GM20431 (cell line): ENCODE data around the gene SLX4.
"Not testable (repeated sequence)": the region's sequence is repeated elsewhere in the genome, so short reads cannot be mapped to it uniquely, and the experiment has no call there.

Source experiments
- in situ Hi-C: fragments of 300-500 bp; cut with MseI, MboI; formaldehyde crosslinking; loops from one replicate; pipeline ENCODE4 v1.15.0; 2020; ENCODE audit warnings: low sequenced_read_pairs; ENCODE audit not compliant: unreplicated experiment

The SLX4 gene

GRCh38 chr16:3611146-3611975 is at the start of gene SLX4:
TSS of gene SLX4 (minus strand) at chr16:3611606. CDS start at chr16:3608964, 2,642 bp downstream.
- in situ Hi-C loops: no loop called here

DNA sequence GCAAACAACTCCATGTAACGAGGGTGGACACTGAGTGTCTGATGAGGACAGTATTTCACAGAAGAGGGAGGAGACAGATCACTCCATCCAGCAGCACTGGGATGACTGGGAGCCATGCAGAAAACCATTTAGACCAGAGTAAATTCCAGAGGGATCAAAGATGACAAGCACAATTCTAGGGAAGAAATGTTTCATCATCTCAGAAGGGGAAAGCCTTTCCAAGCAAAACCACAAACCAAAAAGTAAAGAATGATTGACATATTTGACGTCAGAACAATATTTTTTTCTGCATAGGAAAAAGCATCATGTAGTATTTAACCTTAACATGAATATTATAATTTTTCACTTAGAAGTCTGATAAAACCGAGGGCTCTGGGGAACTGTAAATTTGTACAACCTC is 47.8 kb upstream of the SLX4 start:
- in situ Hi-C loops: no loop called here

GRCh38 chr16:3656491-3657468 is 45.4 kb upstream of the SLX4 start:
- in situ Hi-C loops: no loop called here

DNA sequence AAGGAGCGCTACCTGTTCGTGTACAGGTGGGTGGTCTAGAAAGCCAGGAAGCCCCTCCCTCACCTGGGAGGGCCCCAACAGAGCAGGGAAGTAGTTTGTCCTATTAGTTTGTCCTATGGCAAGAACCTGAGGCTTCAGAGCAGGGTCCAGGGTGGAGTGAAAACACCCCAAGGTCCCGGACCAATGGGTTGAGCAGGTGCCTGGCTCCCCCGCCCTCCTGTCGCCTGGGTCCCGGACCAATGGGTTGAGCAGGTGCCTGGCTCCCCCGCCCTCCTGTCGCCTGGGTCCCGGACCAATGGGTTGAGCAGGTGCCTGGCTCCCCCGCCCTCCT is 44.7 kb upstream of the SLX4 start:
- in situ Hi-C loops: not testable (repeated sequence)

GRCh38 chr16:3655396-3656159 is 44.2 kb upstream of the SLX4 start:
- in situ Hi-C loops: no loop called here

DNA sequence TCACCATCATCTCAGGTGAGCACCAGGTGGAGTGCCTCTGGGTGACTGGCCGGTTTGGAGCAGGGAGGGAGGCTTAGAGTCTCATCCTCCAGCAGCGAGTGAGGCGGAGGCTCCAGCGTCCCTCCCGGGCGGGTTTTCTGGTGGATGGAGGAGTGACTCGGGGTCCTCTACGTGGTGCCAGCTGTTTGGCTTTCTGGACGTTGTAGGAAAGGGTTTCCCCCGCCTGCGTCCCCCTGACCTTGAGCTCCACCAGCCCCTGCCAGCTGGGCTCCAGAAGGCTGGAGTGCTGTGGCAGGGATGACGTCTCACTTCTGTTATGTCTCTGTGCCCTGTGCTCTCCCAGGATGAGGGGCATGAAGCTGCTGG is 43.6 kb upstream of the SLX4 start:
- in situ Hi-C loops: no loop called here

- in situ Hi-C loops: no loop called here
Observed at GRCh38 chr16:3654249-3654991, 43.0 kb upstream of the SLX4 start, which contains the start of gene DNASE1. TSS of gene DNASE1 (plus strand) at chr16:3654691. CDS start at chr16:3655374, 683 bp downstream.

DNA sequence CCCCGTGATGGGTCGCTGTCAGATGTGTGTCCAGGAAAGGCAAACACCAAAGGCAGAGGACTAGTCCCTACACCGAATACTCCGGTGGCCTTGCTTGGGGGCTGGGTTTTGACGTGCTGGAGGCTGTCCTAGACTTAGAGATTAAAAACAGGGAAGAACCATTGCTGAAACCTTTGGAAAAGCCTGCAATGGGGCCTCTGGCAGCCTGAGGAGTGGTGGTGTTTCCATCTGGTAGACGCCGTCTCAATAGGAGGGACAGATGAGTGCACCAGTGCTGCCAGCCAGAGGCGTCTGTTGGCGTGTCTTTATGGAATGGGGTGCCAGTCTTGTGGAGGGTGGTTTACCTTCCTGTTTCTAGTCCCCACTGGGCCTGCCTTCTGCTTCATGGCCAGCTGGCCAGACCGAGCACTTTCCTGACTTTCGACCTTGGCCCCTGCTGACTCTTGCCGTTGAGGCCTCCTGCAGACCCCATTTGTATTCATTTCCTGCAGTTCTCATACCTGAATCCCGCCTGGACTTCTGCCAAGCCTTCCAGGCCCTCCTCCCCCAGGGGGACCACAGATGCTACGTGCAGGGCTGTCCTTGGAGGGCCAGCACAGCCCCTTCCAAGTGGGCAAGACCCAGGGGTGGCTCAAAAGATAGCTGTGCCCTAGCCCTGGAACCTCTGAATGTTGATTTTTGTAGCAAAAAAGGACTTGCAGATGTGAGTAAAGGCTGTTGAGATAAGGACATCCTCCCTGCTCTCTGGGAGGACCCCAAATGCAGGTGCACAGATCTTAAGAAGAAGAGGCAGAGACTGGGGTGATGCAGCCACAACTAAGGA is 41.2 kb upstream of the SLX4 start:
- in situ Hi-C loops: no loop called here

GRCh38 chr16:3651461-3652372 is 40.3 kb upstream of the SLX4 start:
- in situ Hi-C loops: no loop called here

DNA sequence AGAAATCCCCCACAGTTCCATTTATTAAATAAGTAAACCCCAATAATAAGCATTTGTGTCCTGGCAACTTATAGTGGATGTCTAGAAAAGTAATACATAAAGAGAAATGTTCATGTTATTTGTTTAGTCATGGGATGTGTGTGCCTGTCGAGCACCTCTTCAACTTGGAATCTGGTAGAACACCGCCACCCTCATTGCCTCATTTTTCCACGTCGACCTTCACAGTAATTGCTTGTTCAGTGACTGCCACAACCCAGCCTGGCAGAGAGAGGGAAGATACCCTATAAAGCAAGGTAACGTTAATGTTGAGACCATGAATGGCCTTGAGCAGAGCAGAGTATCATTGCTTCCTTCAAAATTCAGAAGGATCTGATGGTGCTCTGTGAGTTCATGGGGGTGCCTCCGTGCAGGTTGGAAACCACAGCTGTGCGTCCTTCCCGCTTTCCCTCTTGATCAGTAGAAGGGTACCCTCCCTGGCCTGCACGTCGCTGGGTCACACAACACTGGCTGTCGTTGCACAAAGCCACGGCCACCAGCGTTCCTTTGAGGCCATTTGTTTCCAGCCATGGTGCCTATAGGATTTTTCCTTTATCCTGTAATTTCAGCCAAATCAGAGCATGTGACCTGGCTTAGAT is 39.3 kb upstream of the SLX4 start:
- in situ Hi-C loops: no loop called here

DNA sequence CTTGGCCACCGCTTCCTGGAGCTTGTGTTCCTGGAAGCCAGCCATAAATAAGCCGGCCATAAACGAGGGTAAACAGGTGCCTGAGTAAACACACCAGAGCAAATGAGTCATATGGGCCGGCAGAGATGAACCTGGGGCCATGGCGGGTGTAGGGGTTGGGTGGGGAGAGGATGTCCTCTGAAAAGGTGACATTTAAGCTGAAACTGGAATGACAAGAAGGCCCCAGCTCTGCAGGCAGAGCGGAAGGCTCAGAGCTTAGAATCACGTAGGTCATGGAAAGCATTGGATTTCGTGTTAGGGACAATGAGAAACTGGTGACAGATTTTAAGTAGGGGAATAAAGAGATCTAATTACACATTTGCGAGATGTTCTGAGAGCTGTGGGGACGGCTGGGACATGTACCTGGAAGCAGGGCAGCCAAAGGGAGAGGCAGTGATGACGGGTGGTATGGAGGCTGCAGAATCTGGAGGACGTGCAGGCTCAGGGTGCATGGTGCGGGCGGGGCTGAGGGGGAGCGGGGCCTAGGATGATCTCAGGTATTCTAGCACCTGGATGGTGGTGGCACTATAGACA is 35.0 kb upstream of the SLX4 start:
- in situ Hi-C loops: no loop called here

- in situ Hi-C loops: no loop called here
Observed at GRCh38 chr16:3645504-3646347, 34.3 kb upstream of the SLX4 start.

DNA sequence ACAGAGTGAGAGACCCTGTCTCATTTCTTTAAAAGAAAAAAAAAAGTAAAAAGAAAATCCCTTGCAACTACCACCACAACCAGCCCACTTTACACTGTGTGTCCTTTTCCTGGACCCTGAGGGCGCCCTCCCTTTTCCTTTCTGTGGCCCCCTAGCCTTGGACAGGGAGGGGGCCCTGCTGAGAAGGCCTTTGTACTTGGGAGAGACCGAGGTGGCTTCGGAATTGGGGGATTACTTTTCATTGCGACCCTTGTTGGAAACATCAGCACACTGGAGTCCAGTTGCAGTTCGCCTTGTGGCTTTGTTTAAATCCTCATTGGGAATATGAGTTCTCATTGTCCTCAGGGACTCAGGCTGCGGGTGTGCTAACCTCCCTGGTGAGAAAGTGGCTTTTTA is 33.7 kb upstream of the SLX4 start:
- in situ Hi-C loops: no loop called here

GRCh38 chr16:3643095-3643730 is 31.8 kb upstream of the SLX4 start:
- in situ Hi-C loops: no loop called here

DNA sequence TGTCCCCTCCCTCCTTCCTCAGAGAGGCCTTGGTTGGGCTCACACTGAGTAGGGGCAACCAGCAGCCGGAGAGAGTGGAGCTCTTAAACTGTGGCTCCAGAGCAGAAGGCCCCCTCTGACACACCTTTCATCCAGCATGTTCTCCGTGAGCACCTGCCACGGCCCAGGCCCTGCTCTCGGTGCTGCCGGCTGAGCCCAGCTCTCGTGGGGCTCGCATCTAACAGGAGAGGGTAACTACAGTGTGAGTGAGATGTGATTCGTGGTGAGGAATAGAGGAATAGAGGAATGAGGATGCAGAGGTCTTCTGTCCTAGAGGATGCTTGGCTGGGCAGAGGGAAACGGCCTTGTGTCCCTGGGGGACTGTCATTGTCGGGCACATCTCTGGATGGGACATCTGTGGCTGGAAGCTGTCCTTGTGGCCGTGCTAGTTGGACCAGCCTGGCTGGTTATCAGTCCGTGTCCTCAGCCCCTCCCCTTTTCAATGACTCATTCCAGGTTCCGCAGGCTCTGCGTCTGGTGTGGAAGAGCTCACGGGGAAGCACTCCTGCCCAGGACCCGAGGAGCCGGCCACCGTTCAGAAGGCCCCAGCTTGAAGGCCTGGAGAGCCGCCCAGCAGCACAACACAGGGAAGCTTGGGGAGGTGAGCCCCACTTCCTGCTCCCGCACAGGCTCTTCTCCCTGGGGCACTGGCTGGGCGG is 31.1 kb upstream of the SLX4 start:
- in situ Hi-C loops: no loop called here
